HEK293 (cell line): ENCODE results near the gene SCN8A.

Experiments
- CTCF ChIA-PET: fragments of 350-600 bp; formaldehyde crosslinking; extraction: SDS; loops from one replicate; lab custom pipeline; 2021; ENCODE audit warnings: antibody characterized with exemption; lab: Yijun Ruan, JAX
- POLR2A ChIA-PET: fragments of 300-600 bp; formaldehyde crosslinking; extraction: SDS; loops from one replicate; lab custom pipeline; 2020; ENCODE audit warnings: antibody characterized with exemption, inconsistent platforms; lab: Yijun Ruan, JAX
- H3K27ac ChIP-seq: fragments of 200-500 bp; sonication (Bioruptor generic); 2 replicates; pipeline ENCODE4 v1.5.1; 2014; ENCODE audit warnings: low read depth, low read length, control low read depth, inconsistent platforms; ENCODE audit errors: extremely low read depth
- H3K36me3 ChIP-seq, 2 experiments: fragments of 200-500 bp in 1 of 2; sonication (Bioruptor generic) in 1 of 2; 1 replicate in 1 of 2; 2 replicates in 1 of 2; pipeline ENCODE4 v1.5.1; 2014 to 2017; ENCODE audit warnings: inconsistent platforms in 2 of 2, low read length in 2 of 2; ENCODE audit not compliant: control insufficient read depth in 2 of 2, insufficient read depth in 1 of 2
- H3K4me1 ChIP-seq: fragments of 200-500 bp; sonication (Bioruptor generic); 2 replicates; pipeline ENCODE4 v1.5.1; 2014; ENCODE audit warnings: mild to moderate bottlenecking, low read length, inconsistent platforms; ENCODE audit not compliant: control insufficient read depth, insufficient read depth
- H3K4me3 ChIP-seq: 2 replicates; pipeline ENCODE4 v1.5.1; 2011; ENCODE audit warnings: low read depth, mild to moderate bottlenecking, control low read depth, low read length, moderate library complexity
- H3K9me3 ChIP-seq: fragments of 200-500 bp; sonication (Bioruptor generic); 2 replicates; pipeline ENCODE4 v1.5.1; 2014; ENCODE audit warnings: low read depth, low read length, inconsistent platforms; ENCODE audit not compliant: control insufficient read depth, insufficient read depth
- EGR2 ChIP-seq: fragments of 450-650 bp; formaldehyde crosslinking; IDR thresholded peaks from 2 replicates; pipeline ENCODE4 v1.5.1; 2016; ENCODE audit warnings: low read depth, missing biosample characterization, missing genetic modification characterization
- GLI2 ChIP-seq: fragments of 450-650 bp; formaldehyde crosslinking; IDR thresholded peaks from 2 replicates; pipeline ENCODE4; 2017; ENCODE audit warnings: missing biosample characterization, missing genetic modification characterization, low read depth, borderline replicate concordance
- GLIS1 ChIP-seq: fragments of 450-650 bp; formaldehyde crosslinking; IDR thresholded peaks from 2 replicates; pipeline ENCODE4 v1.5.1; 2016; ENCODE audit warnings: missing biosample characterization, missing genetic modification characterization
- KLF9 ChIP-seq: fragments of 450-650 bp; formaldehyde crosslinking; IDR thresholded peaks from 2 replicates; pipeline ENCODE4 v1.5.1; 2016; ENCODE audit warnings: missing biosample characterization, missing genetic modification characterization, low read depth
- OSR2 ChIP-seq: fragments of 450-650 bp; formaldehyde crosslinking; IDR thresholded peaks from 2 replicates; pipeline ENCODE4 v1.5.1; 2016; ENCODE audit warnings: missing biosample characterization, missing genetic modification characterization
- PRDM1 ChIP-seq: fragments of 450-650 bp; formaldehyde crosslinking; IDR thresholded peaks from 2 replicates; pipeline ENCODE4; 2016; ENCODE audit warnings: missing biosample characterization, missing genetic modification characterization
- ZBTB20 ChIP-seq: fragments of 450-650 bp; formaldehyde crosslinking; IDR thresholded peaks from 2 replicates; pipeline ENCODE4 v1.5.1; 2016; ENCODE audit warnings: missing biosample characterization, missing genetic modification characterization
- ZBTB48 ChIP-seq: fragments of 450-650 bp; formaldehyde crosslinking; IDR thresholded peaks from 2 replicates; pipeline ENCODE4 v1.5.1; 2016; ENCODE audit warnings: missing biosample characterization, missing genetic modification characterization
- ZFHX2 ChIP-seq: fragments of 450-650 bp; formaldehyde crosslinking; conservative IDR thresholded peaks from 2 replicates; pipeline ENCODE4 v1.5.1; 2016; ENCODE audit warnings: missing biosample characterization, missing genetic modification characterization
- ZFP69B ChIP-seq: fragments of 450-650 bp; formaldehyde crosslinking; IDR thresholded peaks from 2 replicates; pipeline ENCODE4 v1.5.1; 2016; ENCODE audit warnings: missing biosample characterization, missing genetic modification characterization
- ZNF121 ChIP-seq: fragments of 450-650 bp; formaldehyde crosslinking; IDR thresholded peaks from 2 replicates; pipeline ENCODE4 v1.5.1; 2016; ENCODE audit warnings: missing biosample characterization, missing genetic modification characterization
- ZNF138 ChIP-seq: fragments of 450-650 bp; formaldehyde crosslinking; IDR thresholded peaks from 2 replicates; pipeline ENCODE4 v1.5.1; 2016; ENCODE audit warnings: missing biosample characterization, missing genetic modification characterization, borderline replicate concordance
- ZNF146 ChIP-seq: fragments of 450-650 bp; formaldehyde crosslinking; IDR thresholded peaks from 2 replicates; pipeline ENCODE4 v1.5.1; 2016; ENCODE audit warnings: missing biosample characterization, missing genetic modification characterization
- ZNF248 ChIP-seq: fragments of 450-650 bp; formaldehyde crosslinking; IDR thresholded peaks from 2 replicates; pipeline ENCODE4 v1.5.1; 2017; ENCODE audit warnings: missing biosample characterization, missing genetic modification characterization
- ZNF335 ChIP-seq: fragments of 450-650 bp; formaldehyde crosslinking; conservative IDR thresholded peaks from 2 replicates; pipeline ENCODE4 v1.5.1; 2016; ENCODE audit warnings: missing biosample characterization, missing genetic modification characterization
- ZNF362 ChIP-seq: fragments of 450-650 bp; formaldehyde crosslinking; IDR thresholded peaks from 2 replicates; pipeline ENCODE4 v1.5.1; 2016; ENCODE audit warnings: missing biosample characterization, missing genetic modification characterization
- ZNF366 ChIP-seq: fragments of 450-650 bp; formaldehyde crosslinking; conservative IDR thresholded peaks from 2 replicates; pipeline ENCODE4 v1.5.1; 2016; ENCODE audit warnings: missing biosample characterization, missing genetic modification characterization
- ZNF398 ChIP-seq: fragments of 450-650 bp; formaldehyde crosslinking; IDR thresholded peaks from 2 replicates; pipeline ENCODE4 v1.5.1; 2017; ENCODE audit warnings: missing biosample characterization, missing genetic modification characterization
- ZNF48 ChIP-seq: fragments of 450-650 bp; formaldehyde crosslinking; IDR thresholded peaks from 2 replicates; pipeline ENCODE4 v1.5.1; 2016; ENCODE audit warnings: missing biosample characterization, missing genetic modification characterization
- ZNF600 ChIP-seq: fragments of 450-650 bp; formaldehyde crosslinking; IDR thresholded peaks from 2 replicates; pipeline ENCODE4 v1.5.1; 2016; ENCODE audit warnings: missing biosample characterization, missing genetic modification characterization
- ZNF701 ChIP-seq: fragments of 450-650 bp; formaldehyde crosslinking; IDR thresholded peaks from 2 replicates; pipeline ENCODE4 v1.5.1; 2016; ENCODE audit warnings: missing biosample characterization, missing genetic modification characterization
- ZNF707 ChIP-seq: fragments of 450-650 bp; formaldehyde crosslinking; IDR thresholded peaks from 2 replicates; pipeline ENCODE4 v1.5.1; 2016; ENCODE audit warnings: missing biosample characterization, missing genetic modification characterization
- ZNF830 ChIP-seq: fragments of 450-650 bp; IDR thresholded peaks from 2 replicates; pipeline ENCODE4 v1.5.0; 2018; ENCODE audit warnings: missing biosample characterization, missing genetic modification characterization, low read depth, mild to moderate bottlenecking, moderate library complexity
- ZSCAN16 ChIP-seq: fragments of 450-650 bp; formaldehyde crosslinking; IDR thresholded peaks from 2 replicates; pipeline ENCODE4 v1.5.1; 2016; ENCODE audit warnings: missing biosample characterization, missing genetic modification characterization
- TF ChIP-seq, protein P1 (sequence below): fragments of 450-650 bp; formaldehyde crosslinking; IDR thresholded peaks from 2 replicates; pipeline ENCODE4 v1.5.1; 2016; ENCODE audit warnings: missing biosample characterization, missing genetic modification characterization

The SCN8A gene

DNA sequence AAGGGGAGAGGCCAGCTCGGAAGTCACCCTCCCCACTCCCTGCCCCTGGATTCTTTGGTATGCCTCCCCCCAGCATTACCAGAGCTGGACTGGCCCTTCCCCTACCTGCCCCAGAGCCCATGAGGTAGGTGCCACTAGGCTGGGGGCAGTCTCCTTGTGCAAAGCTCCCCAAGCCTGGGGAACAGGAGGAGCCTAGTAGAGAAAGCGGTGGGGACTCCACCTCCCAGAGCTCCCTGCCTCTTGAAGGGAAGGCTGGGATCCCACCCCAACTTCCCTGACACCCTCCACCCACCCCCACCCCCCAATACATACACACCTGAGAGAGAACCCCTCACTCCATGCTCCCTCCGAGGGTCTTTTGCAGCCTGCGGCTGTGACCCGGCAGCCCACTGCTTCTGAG is 227.1 kb downstream of the SCN8A start:
- no peak overlapping the region for H3K27ac ChIP-seq
- TF ChIP-seq ZNF138 (tag by site-specific recombination), result no peak
- no peak overlapping the region for H3K4me3 ChIP-seq
- no peaks in the 10 kb centered on the region for H3K9me3 ChIP-seq
- H3K36me3 ChIP-seq, result no peaks in the 10 kb centered on the region
- ChIA-PET CTCF (interaction anchor here (3.1 kb wide), 1 partner anchor 57 kb away, joined by 13 read pairs; no protein-coding TSS in a partner anchor), POLR2A (no interaction called here)
- H3K4me1 ChIP-seq, result no peaks in the 10 kb centered on the region

GRCh38 chr12:51818566-51819300 is 227.7 kb downstream of the SCN8A start:
- ChIA-PET CTCF (interaction anchor here (0.7 to 3.1 kb wide), 3 partner anchors 32 to 397 kb away, joined by 3 to 13 read pairs (median 3); no protein-coding TSS in a partner anchor), POLR2A (no interaction called here)
- H3K4me3 ChIP-seq, result no peak overlapping the region
- H3K4me1 ChIP-seq, result no peaks in the 10 kb centered on the region
- TF ChIP-seq ZFHX2 (tag by site-specific recombination), result peak; percentile 65
- TF ChIP-seq KLF9 (tag by site-specific recombination), result peak; percentile 48; the same call in 1 of the 2 replicates
- no peak for TF ChIP-seq OSR2 (tag by site-specific recombination)
- peak; percentile 70 for TF ChIP-seq EGR2
- TF ChIP-seq ZNF121, result no peak
- no peak for TF ChIP-seq GLI2 (tag by site-specific recombination)
- no peak for TF ChIP-seq ZNF146
- peak; percentile 68; the same call in 1 of the 2 replicates for TF ChIP-seq ZNF398 (tag by site-specific recombination)
- TF ChIP-seq ZNF830 (tag by site-specific recombination), result no peak
- no peak for TF ChIP-seq ZNF701 (tag by site-specific recombination)
- peak; percentile 37; the same call in 1 of the 2 replicates for TF ChIP-seq GLIS1 (tag by site-specific recombination)
- H3K36me3 ChIP-seq, result no peaks in the 10 kb centered on the region
- no peaks in the 10 kb centered on the region for H3K9me3 ChIP-seq
- H3K27ac ChIP-seq, result no peak overlapping the region

- Histone ChIP-seq H3K27ac (peak overlapping the region; percentile 67; the same call in 1 of the 2 replicates), H3K4me3 (peak overlapping the region; percentile 41), H3K36me3 (no peaks in the 10 kb centered on the region), H3K9me3 (no peaks in the 10 kb centered on the region), H3K4me1 (no peaks in the 10 kb centered on the region)
- CTCF ChIA-PET, result interaction anchor here (0.6 to 1.2 kb wide), 4 partner anchors 56 to 401 kb away, joined by 3 read pairs; no protein-coding TSS in a partner anchor
- POLR2A ChIA-PET, result interaction anchor here (1.3 kb wide), 1 partner anchor 12 kb away, joined by 6 read pairs; no protein-coding TSS in a partner anchor
- TF ChIP-seq EGR2, result peak; percentile 71
- TF ChIP-seq ZNF707 (tag by site-specific recombination), result no peak
- TF ChIP-seq ZNF362 (tag by site-specific recombination), result no peak
- TF ChIP-seq ZNF48 (tag by site-specific recombination), result no peak
- peak; percentile 62 for TF ChIP-seq ZNF366 (tag by site-specific recombination)
- no peak for TF ChIP-seq ZSCAN16 (tag by site-specific recombination)
- TF ChIP-seq ZBTB48 (tag by site-specific recombination), result peak; percentile 48; the same call in 1 of the 2 replicates
- no peak for TF ChIP-seq ZNF248 (tag by site-specific recombination)
- TF ChIP-seq, protein P1, sequence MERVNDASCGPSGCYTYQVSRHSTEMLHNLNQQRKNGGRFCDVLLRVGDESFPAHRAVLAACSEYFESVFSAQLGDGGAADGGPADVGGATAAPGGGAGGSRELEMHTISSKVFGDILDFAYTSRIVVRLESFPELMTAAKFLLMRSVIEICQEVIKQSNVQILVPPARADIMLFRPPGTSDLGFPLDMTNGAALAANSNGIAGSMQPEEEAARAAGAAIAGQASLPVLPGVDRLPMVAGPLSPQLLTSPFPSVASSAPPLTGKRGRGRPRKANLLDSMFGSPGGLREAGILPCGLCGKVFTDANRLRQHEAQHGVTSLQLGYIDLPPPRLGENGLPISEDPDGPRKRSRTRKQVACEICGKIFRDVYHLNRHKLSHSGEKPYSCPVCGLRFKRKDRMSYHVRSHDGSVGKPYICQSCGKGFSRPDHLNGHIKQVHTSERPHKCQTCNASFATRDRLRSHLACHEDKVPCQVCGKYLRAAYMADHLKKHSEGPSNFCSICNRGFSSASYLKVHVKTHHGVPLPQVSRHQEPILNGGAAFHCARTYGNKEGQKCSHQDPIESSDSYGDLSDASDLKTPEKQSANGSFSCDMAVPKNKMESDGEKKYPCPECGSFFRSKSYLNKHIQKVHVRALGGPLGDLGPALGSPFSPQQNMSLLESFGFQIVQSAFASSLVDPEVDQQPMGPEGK (tag by site-specific recombination), result peak; percentile 49; the same call in 1 of the 2 replicates
- TF ChIP-seq PRDM1 (tag by site-specific recombination), result peak; percentile 97
- TF ChIP-seq ZNF600 (tag by site-specific recombination), result peak; percentile 76
- peak; percentile 73 for TF ChIP-seq ZFP69B (tag by site-specific recombination)
- TF ChIP-seq ZBTB20 (tag by site-specific recombination), result peak; percentile 28; the same call in 1 of the 2 replicates
- no peak for TF ChIP-seq ZNF830 (tag by site-specific recombination)
- TF ChIP-seq ZNF335, result peak; percentile 84
Observed at GRCh38 chr12:51819736-51820525, 228.9 kb downstream of the SCN8A start.
